A549 (cell line): ENCODE results near the gene PPIP5K1.

Source experiments
- CBX2 ChIP-seq: fragments of 200-600 bp; sonication (generic); IDR thresholded peaks from 2 replicates; pipeline ENCODE4 v1.6.1; 2016; ENCODE audit warnings: low read depth, mild to moderate bottlenecking, borderline replicate concordance
- EP300 ChIP-seq, 2 experiments: fragments of >200 bp; sonication (Bioruptor Twin); formaldehyde crosslinking; IDR thresholded peaks; 2 replicates in 1 of 2; 3 replicates in 1 of 2; pipeline ENCODE4 v1.6.1; 2016 to 2017
- JUN ChIP-seq, 2 experiments: fragments of >200 bp; sonication (Bioruptor Twin); formaldehyde crosslinking; IDR thresholded peaks; 2 replicates in 1 of 2; 3 replicates in 1 of 2; pipeline ENCODE4 v1.6.1; 2016 to 2017
- JUNB ChIP-seq: fragments of >200 bp; sonication (Bioruptor Twin); formaldehyde crosslinking; IDR thresholded peaks from 2 replicates; pipeline ENCODE4 v1.6.1; 2016
- KDM5A ChIP-seq: fragments of 200-600 bp; sonication (generic); IDR thresholded peaks from 2 replicates; pipeline ENCODE4 v1.6.1; 2016; ENCODE audit warnings: antibody characterized with exemption, mild to moderate bottlenecking
- NFE2L2 ChIP-seq: fragments of 150-350 bp; conservative IDR thresholded peaks from 2 replicates; pipeline ENCODE4 v1.6.1; 2014; ENCODE audit warnings: low read length
- RCOR1 ChIP-seq: fragments of 150-350 bp; IDR thresholded peaks from 2 replicates; pipeline ENCODE4 v1.6.1; 2014; ENCODE audit warnings: antibody characterized with exemption, low read length, low read depth
- RFX5 ChIP-seq: fragments of 450-650 bp; IDR thresholded peaks from 2 replicates; pipeline ENCODE4 v1.7.1; 2014; ENCODE audit warnings: antibody characterized with exemption, mild to moderate bottlenecking, moderate library complexity
- TF ChIP-seq, protein P1 (sequence below): IDR thresholded peaks from 2 replicates; pipeline ENCODE4 v1.6.1; 2012
- TF ChIP-seq, protein P2 (sequence below): fragments of >200 bp; sonication (Bioruptor Twin); formaldehyde crosslinking; IDR thresholded peaks from 3 replicates; pipeline ENCODE4 v1.5.1; 2016

DNA sequence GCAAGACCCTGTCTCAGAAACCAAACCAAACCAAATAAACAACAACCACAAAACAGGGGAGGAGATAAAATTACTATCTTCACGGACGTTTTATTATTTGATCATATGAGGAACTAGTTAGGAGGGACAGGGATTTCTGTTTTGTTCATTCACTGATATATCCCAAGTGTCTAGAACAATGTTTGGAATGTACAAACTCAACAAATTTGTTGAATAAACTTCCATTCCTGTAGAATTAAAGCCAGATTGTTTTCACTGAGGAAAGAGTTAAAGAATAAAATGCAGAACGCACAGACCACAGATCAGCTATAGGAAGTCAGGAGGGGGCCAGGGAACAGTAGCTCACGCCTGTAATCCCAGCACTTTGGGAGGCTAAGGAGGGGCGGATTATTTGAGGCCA lies 35.1 kb upstream of the PPIP5K1 start:
- TF ChIP-seq, protein P1, sequence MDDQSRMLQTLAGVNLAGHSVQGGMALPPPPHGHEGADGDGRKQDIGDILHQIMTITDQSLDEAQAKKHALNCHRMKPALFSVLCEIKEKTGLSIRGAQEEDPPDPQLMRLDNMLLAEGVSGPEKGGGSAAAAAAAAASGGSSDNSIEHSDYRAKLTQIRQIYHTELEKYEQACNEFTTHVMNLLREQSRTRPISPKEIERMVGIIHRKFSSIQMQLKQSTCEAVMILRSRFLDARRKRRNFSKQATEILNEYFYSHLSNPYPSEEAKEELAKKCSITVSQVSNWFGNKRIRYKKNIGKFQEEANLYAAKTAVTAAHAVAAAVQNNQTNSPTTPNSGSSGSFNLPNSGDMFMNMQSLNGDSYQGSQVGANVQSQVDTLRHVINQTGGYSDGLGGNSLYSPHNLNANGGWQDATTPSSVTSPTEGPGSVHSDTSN, result no peak
- TF ChIP-seq RCOR1 (no peak), NFE2L2 (no peak), RFX5 (no peak), EP300 (IDR thresholded peaks at IDR 0.05) (no peak), JUNB (no peak), JUN (IDR thresholded peaks at IDR 0.05) (no peak), KDM5A (no peak), CBX2 (no peak)
- TF ChIP-seq, protein P2, sequence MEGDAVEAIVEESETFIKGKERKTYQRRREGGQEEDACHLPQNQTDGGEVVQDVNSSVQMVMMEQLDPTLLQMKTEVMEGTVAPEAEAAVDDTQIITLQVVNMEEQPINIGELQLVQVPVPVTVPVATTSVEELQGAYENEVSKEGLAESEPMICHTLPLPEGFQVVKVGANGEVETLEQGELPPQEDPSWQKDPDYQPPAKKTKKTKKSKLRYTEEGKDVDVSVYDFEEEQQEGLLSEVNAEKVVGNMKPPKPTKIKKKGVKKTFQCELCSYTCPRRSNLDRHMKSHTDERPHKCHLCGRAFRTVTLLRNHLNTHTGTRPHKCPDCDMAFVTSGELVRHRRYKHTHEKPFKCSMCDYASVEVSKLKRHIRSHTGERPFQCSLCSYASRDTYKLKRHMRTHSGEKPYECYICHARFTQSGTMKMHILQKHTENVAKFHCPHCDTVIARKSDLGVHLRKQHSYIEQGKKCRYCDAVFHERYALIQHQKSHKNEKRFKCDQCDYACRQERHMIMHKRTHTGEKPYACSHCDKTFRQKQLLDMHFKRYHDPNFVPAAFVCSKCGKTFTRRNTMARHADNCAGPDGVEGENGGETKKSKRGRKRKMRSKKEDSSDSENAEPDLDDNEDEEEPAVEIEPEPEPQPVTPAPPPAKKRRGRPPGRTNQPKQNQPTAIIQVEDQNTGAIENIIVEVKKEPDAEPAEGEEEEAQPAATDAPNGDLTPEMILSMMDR, result no peak
